NCI-H510A treated with DMSO at 0.1 percent for 48 hours (cell line): Measurements from ENCODE around the gene RIPK4.

Experiments
- DNase-seq: peaks from one replicate; lab custom pipeline; 2025; lab: John Stamatoyannopoulos, UW

The RIPK4 gene

DNA sequence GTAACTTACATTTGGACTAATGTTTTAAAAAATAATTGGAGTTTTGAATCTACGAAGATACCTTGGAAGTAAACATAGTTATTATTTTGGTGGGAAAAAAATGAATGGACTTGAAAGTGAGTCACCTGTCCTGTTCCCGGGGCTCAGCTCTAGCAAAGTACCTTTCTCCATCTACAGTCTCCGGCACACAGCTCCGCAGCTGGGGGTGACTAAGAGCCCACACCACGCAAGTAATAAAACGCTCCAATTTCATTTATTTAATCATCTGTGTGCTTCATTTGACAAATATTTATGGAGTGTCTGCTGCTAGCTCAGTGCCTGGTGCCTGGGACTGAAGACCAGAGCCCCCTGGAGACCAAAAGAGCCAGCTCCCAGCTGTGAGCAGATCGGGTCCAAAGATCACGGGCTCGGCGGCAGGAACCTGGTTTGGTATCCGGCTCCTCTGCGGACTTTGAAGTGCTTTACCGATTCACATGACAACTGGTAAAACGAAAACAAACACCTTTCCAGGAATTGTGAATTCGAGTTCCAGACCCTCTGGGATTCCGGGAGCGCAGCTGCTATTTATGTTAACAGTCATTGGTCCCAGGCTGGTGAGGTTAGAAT lies 1.7 kb upstream of the RIPK4 start:
- DNase-seq: peak; percentile 75

DNA sequence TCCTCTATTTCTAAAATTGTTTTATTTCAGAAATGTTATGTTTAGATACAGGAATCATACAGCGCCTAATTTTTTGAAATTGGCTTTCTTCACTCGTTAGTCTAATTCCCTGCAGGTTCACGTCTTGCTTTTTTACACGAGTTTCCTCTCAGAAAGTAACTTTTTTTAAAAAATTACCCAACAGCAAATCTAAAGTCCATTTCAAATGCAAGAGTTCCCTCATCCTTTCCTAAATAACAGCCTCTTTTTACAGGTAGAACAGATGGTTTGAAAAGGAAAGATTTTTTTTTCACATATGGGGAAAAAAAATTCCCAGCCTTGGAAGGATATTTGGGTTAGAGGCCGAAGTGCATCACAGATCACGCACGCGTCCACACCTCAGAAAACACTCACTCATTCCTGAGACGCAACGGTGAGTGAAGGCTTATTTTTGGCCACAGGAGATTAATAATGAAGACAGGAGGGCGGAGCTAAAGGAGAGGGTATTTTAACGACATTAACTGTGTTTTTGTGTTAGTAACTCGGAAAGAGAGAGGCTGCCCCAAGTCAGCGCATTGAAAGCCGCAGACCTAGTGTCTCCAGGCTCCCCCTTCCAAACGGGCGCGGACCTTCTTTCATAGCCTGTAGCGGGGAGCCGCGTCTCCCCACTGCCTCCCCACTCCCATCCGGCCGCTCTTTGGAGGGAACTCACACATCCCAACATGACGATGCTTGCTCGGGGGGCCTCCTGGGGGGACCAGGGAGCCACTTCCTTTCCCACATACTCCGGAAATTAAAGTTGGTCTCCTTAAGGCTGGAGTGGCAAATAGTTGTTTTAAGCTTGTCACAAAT lies 969 bp upstream of the RIPK4 start:
- no peak for DNase-seq

DNA sequence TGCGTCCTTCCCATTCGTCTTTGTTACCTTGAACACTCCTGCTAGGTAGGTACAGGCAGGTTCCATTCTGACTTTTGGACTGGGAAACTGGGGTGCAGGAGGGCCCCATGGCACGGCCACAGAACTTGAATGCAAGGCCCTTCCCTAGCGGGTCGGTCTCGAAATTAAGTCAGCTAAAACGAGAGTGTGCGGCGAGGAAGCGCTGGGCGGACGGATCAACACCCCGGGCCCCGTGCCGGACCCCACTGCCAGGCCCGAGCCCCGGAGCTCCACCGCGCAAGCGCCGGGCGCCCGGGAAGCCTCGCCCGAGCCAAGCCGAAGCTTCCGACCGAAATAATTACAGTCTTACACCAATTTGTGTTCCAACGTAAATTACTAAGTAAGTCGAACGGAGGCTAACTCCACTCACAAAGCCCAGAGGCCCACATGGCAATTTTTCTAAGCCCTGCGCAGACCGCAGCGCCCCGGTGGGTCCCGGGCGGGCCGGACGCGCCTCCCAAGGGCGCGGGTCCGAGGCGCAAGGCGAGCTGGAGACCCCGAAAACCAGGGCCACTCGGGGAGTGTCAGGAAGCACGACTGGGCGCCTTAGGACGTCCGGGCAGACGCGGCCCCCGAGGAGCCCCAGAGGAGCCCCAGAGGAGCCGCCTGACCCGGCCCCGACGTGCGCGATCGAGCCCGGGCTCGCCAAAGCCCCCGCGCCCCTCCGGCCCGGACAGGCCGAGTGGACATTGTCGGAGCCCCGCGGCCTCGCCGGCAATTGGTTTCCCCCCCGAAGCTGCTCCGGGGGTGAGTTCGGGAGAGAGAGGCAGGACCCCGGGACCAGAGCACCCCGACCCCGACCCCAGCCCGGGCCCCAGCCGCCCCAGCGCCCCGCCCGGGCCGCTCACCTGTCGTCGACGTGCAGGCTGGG lies 624 bp downstream of the RIPK4 start:
- no peak for DNase-seq

DNA sequence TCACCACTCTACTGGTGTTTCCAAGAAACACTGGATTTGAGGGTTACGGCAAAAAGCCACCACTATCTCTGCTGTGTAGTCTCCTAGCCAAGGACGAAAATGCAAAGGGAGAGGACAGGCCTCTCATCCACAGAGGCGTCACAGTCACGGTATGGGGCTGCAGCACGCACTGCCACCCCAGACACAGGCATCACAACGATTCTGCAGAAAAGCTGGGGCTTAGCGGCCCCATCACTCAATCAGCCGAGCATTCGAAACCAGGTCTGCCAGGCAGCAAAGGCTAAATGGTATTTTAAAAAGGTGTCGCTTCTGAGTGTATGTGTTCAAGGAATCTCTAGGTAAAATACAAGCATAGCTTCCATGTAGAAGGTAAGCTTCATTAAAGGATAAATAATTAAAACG lies 1.4 kb downstream of the RIPK4 start:
- no peak for DNase-seq

DNA sequence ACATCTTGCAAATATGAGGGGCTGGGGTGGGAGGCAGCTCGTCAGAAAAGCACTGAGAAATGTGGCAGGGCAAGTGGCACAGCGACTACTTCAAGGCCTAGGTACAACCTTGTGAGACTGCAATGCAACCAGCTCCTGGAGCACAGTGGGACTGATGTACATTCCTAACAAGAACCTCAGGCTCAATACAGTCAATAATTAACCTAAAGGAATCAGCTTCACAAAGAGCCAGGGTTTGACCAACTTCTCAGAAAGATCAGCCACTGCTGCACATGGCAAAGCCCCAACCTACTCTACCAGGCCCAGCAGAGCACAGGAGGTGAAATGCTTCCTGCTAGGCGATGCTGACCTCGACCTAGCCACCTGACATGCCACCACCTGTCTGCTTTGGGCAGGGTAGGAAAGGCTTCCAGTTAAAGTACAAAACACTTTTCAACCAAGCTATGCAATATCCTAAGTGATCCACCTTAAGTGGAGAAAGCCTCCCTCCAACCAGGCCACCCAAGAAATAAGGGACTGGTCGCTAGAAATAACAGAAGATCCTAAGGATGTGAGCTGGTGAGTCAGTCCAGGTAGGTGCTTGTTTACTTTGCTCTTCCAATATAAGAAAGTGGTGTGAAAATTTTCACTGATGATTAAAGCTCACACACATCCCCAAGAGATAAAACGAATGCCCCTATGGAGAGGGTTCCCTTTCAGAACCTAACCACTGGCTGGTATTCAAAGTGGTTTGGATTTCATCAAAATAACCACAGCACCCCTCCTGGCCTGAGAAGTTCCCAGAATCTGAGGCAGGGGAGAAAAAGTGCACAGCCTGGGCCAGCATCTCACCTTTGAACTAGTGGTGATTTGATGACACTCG lies 2.1 kb downstream of the RIPK4 start:
- DNase-seq: peak; percentile 37

DNA sequence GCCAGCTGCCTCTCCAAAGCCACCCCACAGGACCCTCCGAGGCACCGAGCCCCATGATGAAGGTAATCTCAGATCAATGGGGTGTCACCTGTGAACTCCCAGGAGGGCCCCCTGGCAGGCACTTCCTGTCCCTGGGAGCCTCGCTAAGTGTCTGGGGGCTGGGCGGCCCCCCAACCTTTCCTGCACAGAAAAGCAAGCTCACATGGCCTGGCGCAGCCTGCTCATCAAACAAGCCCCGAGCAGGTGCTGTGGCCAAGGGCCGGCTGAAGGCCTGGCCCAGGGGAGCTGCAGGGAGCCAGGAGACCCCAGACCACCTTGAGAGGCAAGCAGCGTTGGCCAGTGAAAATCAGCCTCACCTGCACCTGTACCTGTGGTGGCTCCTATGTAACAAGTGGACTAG lies 2.9 kb downstream of the RIPK4 start:
- no peak for DNase-seq

DNA sequence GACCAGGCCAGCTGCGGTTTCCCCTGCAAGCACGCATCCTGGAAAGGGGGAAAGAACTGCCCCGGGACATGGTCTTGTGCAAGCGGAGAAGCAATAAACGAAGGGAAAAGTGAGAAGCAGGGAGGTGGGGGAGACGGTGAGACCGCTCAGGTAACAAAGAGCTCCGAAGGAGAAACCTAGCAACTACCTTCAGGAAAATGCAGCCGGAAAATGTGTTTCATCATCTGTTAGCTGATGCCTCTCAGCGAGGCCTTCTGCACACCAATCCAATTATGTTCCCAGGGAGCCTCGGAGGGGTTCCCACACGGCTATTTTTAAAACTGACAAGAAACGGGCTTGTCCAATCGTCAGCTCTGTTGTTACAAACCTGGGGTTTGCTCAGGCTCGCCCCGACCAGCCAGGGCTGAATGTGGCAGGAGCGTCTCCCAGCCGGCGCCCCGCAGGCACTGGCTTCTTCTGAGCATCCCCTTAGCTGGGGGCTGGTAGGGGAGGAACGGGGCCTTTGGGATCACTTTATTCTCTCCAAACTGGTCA lies 3.4 kb downstream of the RIPK4 start:
- peak; percentile 44 for DNase-seq

DNA sequence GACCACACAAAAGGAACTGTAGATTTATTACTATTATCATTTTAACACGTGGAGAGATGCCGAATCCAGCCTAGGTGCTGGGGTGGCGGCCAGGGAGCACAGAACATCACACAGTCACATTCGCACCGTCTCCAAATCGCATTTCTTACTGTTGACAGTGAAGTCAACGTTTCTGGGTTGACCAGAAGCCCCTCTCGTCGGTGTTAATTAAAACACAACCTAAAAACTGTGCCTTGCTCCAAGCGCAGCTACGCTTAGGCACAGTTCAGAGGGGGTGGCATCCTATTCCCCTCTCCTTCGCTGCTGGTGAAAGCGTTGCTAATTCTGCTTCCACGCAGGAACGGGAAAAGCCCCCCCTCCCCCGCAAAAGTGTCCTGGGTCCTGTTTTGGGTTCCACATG lies 4.1 kb downstream of the RIPK4 start:
- no peak for DNase-seq

DNA sequence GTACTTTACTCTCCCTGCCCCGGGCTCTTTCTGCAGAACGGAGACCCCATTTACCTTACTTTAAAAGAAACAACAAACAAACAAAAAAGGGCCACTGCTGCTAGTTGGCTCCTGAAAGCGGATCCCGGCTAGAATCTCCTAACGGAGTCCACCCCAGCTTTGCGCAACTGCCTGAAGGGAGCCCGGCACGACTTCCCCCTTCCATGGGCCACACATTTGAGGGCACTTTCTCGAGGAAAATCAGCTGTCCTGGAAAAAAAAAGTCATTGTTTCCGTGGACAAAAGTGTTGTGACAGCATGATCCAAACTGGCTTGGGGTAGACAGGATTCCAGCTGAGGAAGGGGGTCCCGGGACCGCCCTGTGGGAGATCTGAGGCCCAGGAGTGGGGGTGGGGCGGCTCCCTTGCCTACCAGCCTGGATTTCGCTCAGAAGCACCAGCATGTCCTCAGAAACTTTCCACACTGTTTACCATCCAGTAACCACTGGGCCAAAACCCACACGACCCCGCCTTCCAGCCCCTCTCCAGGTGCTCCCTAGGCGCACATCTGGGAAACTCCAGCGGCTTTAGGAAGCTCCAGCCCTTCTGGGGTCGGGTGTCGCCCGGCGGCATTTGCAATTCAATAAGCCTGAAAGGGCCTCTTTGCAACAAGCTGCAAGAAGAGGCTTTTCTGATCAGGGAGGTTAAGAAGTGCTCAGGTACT lies 4.8 kb downstream of the RIPK4 start:
- no peak for DNase-seq

DNA sequence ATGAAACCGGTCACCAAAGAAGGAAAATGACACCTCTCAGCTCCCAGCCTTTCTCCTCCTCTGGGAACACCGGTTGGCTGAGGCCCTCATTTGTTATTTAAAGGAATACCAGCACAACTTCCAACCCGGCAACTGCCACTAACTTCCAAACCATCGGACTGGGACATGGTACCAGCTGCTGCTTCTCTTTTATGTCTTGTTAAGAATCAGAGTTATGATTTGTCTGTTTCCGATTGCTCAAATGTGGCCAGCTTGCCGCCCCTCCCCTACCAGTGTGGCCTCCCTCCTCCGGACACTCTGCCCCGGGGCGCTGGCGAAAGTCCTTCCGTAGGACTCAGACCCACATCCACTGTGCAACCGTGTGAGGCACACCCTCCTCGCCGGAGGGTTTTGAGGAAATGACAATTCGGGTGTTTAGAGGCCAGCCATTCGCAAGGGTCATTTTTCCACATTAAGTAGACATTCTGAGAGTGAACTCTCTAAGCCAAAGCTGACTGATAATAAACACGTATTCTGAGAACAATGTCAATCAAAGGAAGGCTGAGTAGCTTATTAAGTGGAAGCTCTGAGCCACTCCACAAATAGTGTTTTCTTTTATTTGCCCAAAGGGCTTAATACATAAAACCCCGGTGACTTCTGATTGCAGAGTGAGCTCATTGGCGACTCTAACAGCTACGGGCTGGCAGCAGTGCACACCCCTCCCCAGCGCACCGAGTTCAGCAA lies 5.5 kb downstream of the RIPK4 start:
- no peak for DNase-seq

DNA sequence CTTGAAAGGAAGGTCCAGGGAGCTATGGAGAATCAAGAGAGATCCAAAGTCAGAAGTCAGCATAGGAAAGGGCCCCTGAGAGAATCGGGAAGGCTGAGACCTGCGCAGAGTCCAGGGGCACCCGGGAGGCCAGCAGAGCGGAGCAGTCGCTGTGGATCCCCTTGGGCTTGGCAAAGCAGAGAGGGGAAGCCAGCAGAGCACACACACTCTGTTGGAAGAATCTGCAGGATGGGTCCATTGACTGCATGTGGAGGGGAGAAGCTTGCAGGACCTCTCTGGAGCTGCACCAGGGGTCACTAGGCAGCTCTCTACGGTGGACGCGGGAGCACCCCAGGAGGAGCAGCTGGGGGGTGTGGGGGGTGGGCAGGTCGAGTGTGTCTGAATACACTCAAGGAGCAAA lies 6.4 kb downstream of the RIPK4 start:
- no peak for DNase-seq

DNA sequence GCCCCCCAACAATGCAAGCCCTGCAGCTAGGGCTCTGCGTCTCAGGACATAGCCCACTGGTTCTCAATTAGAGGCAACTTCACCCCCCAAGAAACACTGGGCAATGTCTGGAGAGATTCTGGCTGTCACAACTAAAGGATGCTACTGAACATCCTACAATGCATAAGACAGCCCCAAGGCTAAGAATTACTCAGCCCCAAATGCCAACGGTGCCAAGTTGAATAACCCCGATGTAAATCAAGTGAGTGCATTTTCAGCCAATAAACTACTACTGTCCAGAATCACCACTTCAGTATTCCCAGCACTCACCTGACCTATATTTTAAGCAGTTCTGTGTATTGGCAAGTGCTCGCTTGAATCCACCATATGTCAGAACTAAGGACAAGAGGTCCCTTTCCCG lies 6.9 kb downstream of the RIPK4 start:
- no peak for DNase-seq

DNA sequence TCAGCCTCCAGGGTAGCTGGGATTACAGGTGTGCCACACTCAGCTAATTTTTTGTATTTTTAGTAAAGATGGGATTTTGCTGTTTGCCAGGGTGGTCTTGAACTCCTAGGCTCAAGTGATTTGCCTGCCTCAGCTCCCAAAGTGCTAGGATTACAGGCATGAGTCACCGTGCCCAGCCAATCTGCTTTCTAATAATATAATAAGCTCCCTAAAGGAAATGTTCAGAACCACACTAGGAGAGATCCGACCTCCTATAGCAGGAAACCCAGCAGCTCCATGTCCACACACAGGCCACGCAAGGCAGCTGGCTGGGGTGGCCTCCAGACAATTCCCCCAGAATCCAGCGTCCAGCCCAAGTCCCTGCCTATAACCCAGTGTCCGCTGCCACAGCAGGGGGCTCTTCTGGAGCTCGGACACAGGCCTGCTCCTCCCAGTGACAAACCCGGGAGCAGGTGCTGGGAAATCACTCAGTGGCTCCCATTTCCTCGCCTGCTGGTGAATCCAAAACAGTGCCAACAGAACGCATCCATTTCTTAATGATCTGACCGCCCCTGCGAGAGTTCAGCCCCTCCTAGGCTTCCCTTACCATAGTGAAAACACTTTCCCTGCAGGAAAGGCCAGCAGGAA lies 7.5 kb downstream of the RIPK4 start:
- no peak for DNase-seq

DNA sequence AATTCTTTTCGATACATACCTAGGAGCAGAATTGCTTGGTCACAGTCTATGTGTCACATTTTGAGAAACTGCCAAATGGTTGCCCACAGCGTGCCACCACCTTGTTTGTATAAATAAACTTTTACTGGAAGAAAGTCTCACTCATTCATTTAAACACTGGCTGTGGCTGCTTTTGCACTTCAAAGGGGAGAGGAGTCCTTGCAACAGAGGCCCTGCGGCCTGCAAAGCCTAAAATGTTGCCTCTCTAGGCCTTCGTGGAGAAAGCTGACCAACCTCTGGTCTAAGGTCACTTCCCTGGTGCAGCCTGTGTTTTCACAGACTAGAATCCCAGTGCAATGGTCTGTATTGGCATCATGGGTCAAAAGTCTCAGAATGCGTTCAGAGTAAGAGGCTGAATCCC lies 8.3 kb downstream of the RIPK4 start:
- no peak for DNase-seq

DNA sequence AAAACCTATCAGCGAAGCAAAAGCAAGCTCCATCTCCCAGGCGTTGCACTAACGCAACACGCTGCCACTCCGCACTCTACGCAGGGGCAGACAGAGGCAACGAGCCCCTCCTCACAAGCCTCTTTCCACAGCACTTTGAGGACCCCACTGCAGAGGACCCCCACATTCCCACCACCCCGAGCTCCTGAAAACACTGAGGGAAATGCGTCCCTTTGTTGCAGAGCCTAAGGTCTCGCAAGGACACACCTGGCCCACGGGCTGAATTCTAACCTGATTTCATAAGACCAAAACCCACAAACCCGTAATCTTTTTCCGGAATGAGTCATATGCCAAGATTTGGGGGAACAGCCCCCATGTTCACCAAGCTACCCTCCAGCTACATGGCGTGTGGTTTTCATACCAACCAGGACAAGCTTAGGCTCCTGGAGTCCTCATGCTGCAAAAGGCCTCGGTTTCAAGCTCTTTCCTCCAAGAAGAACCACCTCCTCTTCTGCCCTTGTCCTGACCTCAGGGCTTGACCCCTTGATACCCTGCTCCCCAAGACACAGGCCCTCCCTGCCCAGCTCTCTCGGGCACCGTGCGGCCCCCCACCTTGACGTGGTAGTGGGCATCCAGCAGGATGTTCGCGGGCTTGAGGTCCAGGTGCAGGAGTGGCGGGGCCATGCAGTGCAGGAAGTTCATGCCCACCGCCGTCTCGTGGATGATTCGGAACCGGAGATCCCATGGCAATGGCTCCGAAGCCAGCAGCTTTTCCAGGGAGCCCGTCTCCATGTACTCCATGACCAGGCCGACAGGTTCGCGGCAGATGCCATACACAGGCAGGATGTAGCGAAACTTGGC lies 10.7 kb downstream of the RIPK4 start:
- no peak for DNase-seq

DNA sequence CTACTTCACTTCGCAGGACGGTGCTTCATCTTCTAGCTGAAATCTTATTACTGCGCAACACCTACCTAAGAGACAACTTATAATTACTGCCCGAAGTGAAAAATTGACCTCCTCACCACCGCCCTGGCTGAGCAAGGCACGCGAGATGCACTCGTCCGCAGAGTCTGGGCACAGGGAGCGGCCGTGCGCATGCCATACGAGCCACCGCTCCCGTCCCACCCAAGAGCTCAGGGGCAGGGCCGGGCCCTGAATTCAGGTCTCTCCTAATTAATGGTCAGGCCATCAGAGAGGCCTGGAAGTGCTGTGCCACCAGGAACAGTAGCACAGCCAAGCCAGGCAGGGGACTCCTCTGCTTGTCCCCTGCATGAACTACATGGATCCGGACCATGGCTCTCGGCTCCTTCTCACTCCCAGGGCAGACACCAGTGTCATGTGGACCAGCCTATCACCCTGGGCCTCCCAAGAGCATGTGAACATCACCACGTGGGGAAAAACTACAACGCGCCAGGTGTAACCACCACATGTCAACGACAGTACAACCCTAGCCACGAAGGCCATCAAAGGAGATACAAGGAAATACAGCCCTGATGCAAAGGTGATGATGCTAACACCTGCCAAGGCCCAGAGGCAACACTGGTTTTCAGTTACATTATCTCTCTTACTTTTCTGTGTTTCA lies 11.5 kb downstream of the RIPK4 start:
- DNase-seq: no peak

DNA sequence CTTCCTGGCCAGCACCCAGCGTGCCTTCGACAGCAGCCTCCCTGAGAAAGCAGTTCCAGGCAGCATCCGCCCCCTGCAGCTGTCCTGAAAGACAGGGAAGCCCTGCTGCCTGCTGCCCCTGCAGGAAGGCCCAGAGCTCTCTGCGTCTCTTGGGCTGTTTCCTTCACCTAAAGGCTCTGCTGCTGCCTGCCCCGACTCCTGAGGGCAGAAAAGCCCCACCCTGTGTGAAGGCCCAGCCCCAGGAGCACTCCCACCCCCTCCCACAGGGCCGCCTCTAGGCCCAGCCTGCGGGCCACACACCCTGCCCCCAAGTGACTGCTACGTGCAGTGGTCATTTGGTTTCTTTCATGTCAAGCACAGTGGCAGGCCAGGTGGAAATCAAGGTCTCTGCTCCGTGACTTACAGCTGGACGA lies 12.4 kb downstream of the RIPK4 start:
- DNase-seq: no peak
